CD4-positive, alpha-beta T cell treated with Interleukin-17A for 1 hour (primary cell): ENCODE results near the gene USP20.

Experiments used
- DNase-seq: peaks from one replicate; pipeline ENCODE4 v3.0.0-alpha.2; 2020

USP20 gene

DNA sequence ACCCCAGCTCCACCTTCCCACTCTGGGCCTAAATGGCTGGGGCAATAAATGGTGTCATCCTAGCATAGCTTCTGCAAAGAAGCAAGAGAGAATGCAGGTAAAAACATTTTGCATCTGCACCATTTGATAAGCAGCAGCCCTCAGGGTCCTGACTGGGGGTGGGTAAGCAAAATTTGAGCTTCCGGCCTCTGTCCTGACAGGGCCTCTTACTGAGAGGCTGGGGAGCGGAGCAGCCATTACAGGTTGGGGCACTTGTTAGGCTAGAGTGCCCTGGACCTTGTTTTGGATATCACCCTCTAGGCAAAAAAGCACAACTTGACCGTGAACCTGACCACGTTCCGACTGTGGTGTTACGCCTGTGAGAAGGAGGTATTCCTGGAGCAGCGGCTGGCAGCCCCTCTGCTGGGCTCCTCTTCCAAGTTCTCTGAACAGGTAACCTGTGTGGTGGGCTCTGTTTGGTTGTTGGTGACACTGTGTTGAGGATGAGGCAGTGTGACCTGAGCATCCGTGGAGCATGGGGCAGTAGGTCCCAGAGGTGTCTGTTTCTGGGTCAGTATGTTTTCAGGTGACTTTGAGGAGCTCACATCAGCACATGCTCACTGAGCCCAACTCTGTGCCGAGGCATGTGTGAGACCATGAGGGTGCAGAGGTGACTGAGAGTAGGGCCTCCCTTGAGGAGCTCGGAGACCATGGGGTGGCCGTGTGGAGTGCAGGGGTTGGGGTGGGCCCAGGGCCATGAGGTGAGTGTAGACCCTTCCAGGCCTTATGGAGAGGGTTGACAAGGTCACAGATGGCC is 23.1 kb downstream of the USP20 start:
- DNase-seq, result no peak

DNA sequence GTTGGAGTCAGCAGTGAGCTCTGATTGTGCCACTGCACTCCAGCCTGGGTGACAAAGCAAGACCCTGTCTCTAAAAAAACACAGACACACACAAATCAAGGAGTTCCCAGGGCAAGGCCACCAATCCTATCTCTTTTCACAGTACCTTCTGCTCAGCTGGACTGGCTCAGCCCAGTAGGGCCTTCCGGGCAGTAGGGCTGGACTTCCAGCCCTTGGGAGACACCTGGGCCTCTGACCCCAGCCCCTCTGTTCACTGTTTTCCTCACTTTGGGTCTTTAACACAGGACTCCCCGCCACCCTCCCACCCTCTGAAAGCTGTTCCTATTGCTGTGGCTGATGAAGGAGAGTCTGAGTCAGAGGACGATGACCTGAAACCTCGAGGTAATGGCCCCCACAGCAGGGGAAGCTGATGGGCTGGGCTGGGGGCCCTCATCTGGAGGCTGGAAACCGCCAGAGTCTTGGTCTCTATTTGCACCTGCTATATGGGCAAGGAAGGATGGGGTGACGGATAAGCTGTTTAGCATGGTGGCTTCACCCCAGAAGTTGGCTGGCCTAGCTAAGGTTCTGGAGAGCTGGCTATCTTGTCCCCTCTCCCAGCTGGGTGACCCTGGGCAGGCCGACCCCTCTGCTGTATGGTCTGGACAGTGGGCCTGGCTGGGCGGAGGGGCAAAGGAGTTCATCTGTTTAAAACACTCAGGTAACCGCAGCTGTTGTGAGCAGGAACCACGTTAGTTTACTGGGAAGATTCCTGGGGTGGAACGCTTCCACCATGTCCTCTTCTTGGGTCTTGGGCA is 25.6 kb downstream of the USP20 start:
- DNase-seq, result no peak

DNA sequence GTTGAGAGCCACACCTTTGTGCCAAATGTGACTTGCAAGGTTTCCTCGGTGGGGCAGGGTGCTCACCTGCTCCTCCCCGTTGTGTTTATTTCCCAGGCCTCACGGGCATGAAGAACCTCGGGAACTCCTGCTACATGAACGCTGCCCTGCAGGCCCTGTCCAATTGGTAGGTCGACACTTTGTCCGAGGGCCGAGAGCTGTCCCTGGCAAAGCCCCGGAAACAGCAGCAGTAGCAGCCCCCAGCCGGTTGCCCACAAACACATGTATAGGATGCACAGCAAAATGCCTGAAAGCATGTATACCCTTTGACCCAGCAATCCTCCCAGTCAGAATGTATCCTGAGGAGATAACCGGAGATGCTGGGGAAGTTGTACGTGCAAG is 26.2 kb downstream of the USP20 start:
- no peak for DNase-seq

DNA sequence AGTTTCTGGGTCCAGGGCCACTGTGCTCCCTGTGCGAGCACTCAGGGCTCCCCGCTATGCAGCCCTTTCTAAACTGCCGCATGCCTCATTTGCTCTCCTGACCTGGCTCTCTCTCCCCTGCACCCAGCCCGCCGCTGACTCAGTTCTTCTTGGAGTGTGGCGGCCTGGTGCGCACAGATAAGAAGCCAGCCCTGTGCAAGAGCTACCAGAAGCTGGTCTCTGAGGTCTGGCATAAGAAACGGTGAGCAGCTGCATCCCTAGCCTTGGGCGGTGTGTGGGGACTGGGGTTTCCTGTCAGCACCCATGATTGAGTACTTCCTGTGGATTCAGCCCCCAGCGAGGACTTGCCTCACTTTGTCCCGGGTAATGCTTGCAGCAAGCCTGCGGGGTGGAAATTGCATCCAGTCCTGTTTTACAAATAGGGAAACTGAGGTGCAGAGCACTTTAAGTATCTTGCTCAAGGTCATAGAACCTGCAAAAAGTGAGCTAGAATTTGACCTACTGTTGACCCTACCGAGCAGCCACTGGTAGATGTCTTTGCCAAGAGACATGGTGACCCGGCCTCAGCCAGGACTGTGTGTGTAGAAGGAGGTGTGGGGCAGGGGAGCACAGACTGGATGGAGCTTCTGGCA is 27.9 kb downstream of the USP20 start:
- DNase-seq, result peak; percentile 72

DNA sequence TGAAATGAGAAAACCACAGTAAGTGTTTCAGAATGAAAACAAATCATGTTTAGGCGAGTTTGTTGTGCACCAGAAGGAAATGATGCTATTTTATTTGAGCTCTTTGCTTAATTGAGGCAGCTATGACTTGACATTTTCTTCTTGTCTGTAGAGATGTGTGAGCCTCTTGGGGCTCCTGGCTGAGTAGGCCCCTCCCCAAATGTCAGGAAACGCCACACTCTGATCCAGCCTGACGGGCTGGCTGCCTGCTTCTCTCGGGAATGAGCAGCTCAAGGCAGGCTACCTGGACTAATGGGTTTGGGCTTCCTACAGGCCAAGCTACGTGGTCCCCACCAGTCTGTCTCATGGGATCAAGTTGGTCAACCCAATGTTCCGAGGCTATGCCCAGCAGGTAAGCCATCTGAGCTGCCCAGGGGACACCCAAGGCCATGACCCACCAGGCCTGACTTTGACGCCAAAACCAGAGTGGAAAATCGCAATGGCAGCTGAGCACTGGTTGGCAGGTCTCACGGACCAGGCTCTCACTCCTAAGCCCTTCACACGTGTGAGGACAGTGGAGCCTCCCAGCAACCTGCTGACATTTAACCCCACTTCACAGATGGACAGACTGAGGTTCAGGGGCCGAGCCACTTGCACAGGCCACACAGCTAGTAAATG is 29.9 kb downstream of the USP20 start:
- DNase-seq, result no peak

DNA sequence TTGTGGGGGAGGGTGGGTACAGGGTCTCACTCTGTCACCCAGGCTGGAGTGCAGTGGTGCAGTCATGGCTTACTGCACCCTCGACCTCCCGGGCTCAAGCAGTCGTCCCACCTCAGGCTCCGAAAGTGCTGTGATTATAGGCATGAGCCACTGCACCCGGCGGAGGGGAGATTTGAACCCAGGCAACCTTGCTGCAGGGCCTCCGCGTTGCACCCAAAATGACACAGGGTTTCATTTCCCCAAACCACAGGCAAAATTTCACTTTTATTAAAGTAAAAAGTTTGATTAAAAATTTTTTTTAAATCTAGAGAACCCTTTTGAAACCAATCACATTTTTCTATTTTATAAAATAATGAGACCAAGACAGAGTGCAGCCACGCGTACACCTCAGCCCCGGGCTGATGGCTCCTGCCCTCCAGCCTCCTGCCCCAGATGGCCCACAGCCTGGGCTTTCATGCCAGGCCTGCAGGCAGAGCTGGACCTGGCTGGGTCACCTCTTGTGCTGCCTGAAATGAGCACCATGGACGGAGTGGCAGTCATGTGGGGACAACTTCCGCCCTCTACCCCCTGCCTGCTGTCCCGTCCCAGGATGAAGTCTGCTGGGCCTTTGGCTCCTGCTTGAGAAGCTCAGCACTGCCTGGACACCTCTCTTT is 30.5 kb downstream of the USP20 start:
- no peak for DNase-seq

DNA sequence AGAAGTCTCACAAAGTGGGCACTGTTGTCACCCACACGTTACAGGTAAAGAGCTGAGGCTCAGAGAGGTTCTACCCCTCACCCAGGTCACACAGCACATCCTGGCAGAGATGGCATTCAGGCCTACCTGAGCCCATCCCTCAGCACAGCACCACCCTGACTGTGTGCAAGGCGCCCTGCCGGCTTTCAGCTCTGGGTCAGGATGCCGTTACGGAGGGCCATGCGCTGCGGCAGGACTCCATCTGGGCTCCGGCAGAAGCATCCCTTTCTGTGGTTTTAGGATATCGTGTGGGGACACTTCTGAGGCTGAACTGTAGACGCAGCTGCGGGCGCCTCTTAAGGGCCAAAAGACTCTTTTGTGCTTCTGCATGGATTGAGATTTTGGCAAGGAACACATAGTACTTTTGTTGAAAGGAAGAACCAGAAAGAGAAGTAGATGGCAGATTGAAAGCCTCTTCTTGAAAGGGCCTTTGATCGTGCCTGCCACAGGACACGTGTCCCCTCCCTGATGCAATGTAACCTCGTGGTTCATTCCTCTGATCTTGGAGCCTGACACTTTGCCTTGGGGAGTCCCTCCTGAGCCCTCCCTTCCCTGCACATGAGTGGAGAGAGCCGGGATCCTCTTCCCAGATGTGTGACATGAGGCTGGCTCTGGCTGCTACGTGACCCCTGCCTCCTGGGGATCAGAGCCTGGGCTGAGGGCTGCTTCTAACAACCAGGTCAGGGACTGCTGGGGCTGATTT is 31.3 kb downstream of the USP20 start:
- peak; percentile 67 for DNase-seq

DNA sequence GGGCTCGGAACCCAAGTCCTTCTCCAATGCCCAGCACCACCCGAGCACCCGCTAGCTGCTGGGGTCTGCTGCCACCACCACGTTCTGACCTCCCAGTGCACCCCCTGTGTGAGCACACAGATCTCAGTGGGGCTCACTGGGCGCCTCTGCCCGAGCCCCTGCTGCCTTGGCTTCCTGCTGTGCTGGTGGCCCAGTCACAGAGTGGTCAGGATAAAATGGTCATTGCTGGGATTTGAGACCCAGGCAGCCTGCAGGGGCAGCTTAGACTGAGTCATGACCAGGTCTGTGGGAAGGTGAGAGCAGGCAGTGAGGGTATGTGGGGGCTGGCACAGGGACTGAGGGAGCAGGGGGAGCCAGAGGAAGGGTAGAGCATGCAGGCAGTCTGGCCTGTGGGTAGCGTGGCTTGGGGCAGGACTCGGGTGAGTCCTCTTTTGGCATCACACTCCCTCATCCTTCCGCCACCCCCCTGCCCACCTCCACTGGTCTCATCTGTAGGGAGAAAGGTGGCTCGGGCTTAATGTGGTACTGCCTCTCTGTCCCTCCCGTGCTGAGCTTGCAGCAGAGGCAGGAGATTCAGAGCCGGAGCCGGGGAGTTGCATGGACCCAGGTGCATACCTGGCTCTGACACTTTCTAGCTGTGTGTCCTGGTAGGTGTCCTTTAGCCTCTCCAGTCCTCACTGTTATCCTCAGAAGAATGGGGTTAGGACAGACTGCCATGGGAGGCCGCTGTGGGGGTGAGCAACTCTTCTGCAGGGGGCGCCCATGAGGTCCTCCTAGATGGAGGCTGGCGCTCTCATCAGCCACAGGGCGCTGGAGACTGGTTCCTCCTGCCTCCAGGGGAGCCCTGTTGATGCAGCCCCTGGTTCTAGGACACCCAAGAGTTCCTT is 32.1 kb downstream of the USP20 start:
- no peak for DNase-seq

DNA sequence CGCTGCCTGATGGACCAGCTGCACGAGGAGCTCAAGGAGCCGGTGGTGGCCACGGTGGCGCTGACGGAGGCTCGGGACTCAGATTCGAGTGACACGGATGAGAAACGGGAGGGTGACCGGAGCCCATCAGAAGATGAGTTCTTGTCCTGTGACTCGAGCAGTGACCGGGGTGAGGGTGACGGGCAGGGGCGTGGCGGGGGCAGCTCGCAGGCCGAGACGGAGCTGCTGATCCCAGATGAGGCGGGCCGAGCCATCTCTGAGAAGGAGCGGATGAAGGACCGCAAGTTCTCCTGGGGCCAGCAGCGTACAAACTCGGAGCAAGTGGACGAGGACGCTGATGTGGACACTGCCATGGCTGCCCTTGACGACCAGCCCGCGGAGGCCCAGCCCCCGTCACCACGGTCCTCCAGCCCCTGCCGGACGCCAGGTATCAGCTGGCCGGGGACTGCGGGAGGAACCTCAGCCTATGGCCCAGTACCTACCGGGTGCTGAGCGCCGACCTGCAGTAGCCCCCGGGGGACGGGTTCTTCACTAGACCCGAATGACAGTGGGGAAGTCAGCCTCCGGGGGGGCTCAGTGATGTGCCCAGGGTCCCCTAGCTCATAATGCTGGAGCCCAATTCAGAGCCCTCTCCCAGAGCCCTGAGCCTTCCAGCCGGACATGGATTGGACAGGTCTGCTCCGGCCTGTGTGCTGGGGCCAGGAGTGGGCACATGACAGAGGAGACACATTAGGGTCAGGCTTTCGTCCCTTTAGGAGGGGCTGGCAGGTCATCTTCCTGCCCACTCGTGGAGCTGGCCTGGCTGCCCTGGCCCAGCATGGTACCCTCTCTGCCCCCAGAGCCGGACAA is 33.0 kb downstream of the USP20 start:
- DNase-seq, result no peak

DNA sequence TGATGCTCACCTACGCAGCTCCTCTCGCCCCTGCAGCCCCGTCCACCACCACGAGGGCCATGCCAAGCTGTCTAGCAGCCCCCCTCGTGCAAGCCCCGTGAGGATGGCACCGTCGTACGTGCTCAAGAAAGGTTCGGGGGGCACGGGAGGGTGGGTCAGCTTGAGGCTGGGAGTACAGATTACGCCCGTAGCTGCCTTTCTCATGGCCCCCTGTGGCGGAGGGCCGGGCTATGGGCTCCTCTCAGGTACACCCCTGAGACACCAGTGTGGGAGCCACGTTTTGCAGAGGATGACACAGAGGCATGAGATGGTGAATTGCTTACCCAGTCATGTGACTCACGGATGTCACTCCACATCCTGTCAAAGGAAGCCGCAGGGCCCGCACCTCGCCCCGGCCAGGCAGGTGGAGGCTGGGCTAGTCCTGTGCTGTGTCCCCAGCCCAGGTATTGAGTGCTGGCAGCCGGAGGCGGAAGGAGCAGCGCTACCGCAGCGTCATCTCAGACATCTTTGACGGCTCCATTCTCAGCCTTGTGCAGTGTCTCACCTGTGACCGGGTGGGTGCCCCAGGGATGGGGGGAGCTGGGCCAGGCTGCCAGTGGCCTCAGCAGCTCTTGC is 33.7 kb downstream of the USP20 start:
- DNase-seq, result peak; percentile 95

DNA sequence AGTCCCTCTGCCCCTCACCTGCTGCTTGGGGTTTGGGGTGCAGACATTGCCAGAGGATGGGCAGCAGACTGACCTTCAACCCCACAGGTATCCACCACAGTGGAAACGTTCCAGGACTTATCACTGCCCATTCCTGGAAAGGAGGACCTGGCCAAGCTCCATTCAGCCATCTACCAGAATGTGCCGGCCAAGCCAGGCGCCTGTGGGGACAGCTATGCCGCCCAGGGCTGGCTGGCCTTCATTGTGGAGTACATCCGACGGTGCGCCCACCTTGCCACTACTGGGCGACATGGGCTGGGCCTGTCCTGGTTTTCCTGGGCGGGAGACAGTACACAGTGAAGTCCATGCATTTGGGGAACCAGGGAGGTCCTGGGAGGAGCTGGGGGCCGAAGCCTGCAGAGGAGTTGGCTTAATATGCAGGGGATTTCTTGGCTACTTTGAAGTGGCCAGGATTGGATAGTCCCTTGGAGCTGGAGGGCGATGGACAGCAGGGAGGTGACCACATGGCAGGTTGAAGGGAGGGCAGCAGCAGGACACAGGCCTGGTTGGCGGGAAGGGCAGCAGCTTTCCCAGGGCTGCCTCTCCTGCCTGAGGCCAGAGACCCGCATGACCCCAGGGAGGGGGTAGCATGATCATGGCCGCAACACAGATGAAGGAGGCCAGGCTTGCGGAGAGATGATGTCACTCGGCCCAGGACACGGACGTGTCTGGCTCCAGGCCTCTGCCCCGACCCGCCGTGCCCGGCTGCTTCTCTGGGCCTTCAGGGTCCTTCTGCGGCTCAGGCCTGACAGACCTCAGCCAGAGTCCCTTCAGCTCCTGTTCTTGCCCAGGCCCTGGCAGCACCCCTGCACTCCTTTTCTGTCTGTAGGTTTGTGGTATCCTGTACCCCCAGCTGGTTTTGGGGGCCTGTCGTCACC is 34.6 kb downstream of the USP20 start:
- DNase-seq, result no peak

DNA sequence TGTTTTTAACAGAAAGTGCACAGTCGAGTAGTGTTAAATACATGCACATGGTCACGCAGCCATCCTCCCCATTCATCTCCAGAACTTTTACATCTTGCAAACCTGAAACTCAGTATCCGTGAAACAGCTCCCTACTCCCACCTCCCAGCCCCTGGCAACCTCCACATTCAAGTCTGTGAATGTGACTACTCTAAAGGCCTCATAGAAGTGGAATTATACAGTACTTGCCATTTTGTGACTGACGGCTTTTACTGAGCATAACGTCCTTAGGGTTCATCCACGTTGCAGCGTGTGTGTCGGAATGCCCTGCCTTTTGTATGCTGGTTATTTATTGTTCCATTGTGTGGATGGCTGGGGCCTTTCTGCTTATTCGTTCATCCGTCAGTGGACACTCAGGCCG is 35.8 kb downstream of the USP20 start:
- no peak for DNase-seq

DNA sequence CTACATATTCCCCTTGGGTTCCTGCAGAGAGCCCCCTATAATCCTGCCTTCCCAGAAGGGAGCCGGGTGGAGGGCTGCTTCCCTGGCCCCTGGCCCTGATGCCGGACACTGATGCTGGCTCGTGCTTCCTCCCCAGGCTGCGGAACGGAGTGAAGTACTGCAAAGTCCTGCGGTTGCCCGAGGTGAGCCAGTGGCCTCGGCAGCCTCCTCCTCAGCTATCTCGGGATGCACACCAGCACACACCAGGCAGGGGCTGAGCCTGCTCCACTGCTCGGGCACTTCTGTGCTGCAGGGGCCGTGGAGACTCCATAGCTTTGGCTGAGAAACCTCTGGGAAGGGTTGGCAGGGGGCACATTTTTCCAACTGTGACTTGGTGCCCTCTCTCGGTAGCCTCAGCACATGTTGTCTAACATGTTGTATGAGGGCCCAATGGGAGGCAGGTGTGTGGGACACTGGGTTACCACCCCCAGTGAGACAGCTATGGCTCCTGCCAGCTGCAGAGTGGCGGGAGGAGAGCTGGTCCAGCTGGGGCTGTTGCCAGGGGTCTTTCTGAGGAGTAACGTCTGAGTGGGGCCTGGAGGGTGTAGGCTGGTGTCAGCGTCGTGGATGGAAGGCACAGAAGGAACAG is 38.4 kb downstream of the USP20 start:
- no peak for DNase-seq

DNA sequence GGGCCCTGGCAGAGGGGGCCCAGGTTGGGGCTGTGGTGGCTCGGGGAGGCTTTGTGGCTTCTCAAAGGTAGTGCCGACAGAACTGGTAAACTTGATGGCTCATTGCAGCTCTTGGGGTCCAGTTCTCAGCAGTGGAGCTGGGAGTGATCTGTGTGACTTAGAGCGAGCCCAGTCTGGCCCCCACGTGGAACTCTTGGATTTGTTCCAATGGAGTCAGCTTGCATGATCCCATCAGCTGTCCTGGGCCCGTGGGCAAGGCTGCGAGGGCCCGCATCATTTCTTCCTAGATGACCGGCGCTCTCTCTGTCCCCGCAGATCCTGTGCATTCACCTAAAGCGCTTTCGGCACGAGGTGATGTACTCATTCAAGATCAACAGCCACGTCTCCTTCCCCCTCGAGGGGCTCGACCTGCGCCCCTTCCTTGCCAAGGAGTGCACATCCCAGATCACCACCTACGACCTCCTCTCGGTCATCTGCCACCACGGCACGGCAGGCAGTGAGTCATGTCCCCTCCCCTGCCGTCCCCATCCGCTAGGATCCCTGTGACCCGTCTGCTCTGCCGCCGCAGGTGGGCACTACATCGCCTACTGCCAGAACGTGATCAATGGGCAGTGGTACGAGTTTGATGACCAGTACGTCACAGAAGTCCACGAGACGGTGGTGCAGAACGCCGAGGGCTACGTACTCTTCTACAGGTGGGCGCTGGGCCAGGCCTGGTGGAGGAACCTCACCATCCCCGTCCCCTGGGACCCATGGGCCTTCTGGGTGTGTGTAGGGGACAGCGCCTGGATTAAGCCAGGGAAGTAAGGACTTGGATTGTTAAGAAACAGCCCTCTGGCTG is 39.2 kb downstream of the USP20 start:
- DNase-seq, result no peak

DNA sequence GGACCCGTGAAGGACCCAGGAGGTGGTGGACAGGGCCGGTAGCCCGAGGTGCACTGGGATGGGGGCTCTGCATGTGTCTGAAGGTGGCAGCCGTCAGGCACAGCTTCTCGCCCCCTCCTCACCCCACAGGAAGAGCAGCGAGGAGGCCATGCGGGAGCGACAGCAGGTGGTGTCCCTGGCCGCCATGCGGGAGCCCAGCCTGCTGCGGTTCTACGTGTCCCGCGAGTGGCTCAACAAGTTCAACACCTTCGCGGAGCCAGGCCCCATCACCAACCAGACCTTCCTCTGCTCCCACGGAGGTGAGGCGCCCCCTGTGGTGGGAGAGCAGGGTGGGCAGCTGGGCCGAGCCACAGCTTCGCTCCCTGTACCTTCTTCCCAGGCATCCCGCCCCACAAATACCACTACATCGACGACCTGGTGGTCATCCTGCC is 39.9 kb downstream of the USP20 start:
- no peak for DNase-seq

DNA sequence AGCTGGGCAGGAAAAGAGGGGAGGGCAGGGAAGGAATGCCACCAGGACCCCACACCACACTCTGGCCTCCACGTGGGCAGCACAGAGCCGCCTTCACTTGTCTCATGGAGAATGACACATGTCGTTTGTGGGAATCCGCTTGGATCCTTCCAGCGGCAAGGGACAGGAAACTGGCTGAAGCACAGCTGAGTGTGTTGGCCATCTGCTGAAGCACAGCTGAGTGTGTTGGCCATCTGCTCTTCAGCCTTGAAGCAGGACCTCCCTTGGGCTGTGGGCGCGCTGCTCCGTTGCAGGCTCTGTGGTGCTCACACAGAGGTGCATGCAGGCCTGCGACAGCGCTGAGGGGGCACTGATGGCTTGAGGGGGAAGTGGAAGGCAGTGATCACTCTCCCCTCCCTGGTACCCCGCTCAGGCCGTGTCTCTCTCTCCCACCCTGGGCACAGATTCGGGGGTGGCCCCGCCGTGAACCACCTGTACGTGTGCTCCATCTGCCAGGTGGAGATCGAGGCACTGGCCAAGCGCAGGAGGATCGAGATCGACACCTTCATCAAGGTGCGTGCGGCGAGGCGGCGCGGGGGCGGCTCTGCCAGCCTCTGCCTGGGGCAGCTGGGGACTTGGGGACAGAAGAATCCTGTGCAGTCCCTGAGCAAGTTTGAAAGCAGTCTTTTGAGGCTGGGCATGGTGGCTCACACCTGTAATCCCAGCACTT is 40.6 kb downstream of the USP20 start:
- no peak for DNase-seq
